ENCODE results near the gene BTNL3.
"Not testable (repeated sequence)": the region's sequence is repeated elsewhere in the genome, so short reads cannot be mapped to it uniquely, and the experiment has no call there.

BTNL3 gene

GRCh38 chr5:181042036-181042713, 53.5 kb downstream of the BTNL3 start:
- in situ Hi-C loops (cut with HindIII; ENCODE audit: low sequenced_read_pairs): no loop called here
- no peak overlapping the region for H3K4me3 ChIP-seq (ENCODE audit: low read depth, low read length)
- TF ChIP-seq CTCF (IDR thresholded peaks at IDR 0.05; ENCODE audit: low read depth, low read length): no peak
- no peak for DNase-seq (ENCODE audit: low read depth, low spot score)

GRCh38 chr5:181042722-181043121, 54.1 kb downstream of the BTNL3 start:
- no peak overlapping the region for H3K4me3 ChIP-seq (ENCODE audit: low read depth, low read length)
- in situ Hi-C loops (cut with HindIII; ENCODE audit: low sequenced_read_pairs): no loop called here
- DNase-seq (ENCODE audit: low read depth, low spot score): no peak
- no peak for TF ChIP-seq CTCF (IDR thresholded peaks at IDR 0.05; ENCODE audit: low read depth, low read length)

GRCh38 chr5:181043285-181044092, 54.8 kb downstream of the BTNL3 start:
- no peak for TF ChIP-seq CTCF (IDR thresholded peaks at IDR 0.05; ENCODE audit: low read depth, low read length)
- no peak for DNase-seq (ENCODE audit: low read depth, low spot score)
- no peak overlapping the region for H3K4me3 ChIP-seq (ENCODE audit: low read depth, low read length)
- in situ Hi-C loops (cut with HindIII; ENCODE audit: low sequenced_read_pairs): no loop called here

GRCh38 chr5:181044093-181044599, 55.5 kb downstream of the BTNL3 start:
- no peak overlapping the region for H3K4me3 ChIP-seq (ENCODE audit: low read depth, low read length)
- no peak for TF ChIP-seq CTCF (IDR thresholded peaks at IDR 0.05; ENCODE audit: low read depth, low read length)
- no peak for DNase-seq (ENCODE audit: low read depth, low spot score)
- in situ Hi-C loops (cut with HindIII; ENCODE audit: low sequenced_read_pairs): no loop called here

GRCh38 chr5:181044662-181045305, 56.1 kb downstream of the BTNL3 start:
- TF ChIP-seq CTCF (IDR thresholded peaks at IDR 0.05; ENCODE audit: low read depth, low read length): no peak
- H3K4me3 ChIP-seq (ENCODE audit: low read depth, low read length): no peak overlapping the region
- in situ Hi-C loops (cut with HindIII; ENCODE audit: low sequenced_read_pairs): no loop called here
- no peak for DNase-seq (ENCODE audit: low read depth, low spot score)

GRCh38 chr5:181045316-181045715, 56.7 kb downstream of the BTNL3 start:
- DNase-seq (ENCODE audit: low read depth, low spot score): no peak
- no peak overlapping the region for H3K4me3 ChIP-seq (ENCODE audit: low read depth, low read length)
- no peak for TF ChIP-seq CTCF (IDR thresholded peaks at IDR 0.05; ENCODE audit: low read depth, low read length)
- in situ Hi-C loops (cut with HindIII; ENCODE audit: low sequenced_read_pairs): no loop called here

GRCh38 chr5:181045857-181046256, 57.2 kb downstream of the BTNL3 start:
- in situ Hi-C loops (cut with HindIII; ENCODE audit: low sequenced_read_pairs); DNase-seq (ENCODE audit: low read depth, low spot score); H3K4me3 ChIP-seq (ENCODE audit: low read depth, low read length): not testable (repeated sequence)

Measured in astrocyte of the spinal cord (primary cell).